ENCODE results near the gene SORCS3. TPM values are rescaled to one million over a fixed set of nuclear protein-coding genes. Genes with fewer than 3 reads are reported as not detected.

The SORCS3 gene
- total RNA-seq, 1 experiment from 2014 or later: 0.18 TPM

- H3K27ac Mint-ChIP-seq (ENCODE audit: unreplicated experiment): no peak overlapping the region
- Histone ChIP-seq H3K9me3 (no peaks in the 10 kb centered on the region), H3K36me3 (ENCODE audit: control insufficient read depth, insufficient read depth, low read length) (no peaks in the 10 kb centered on the region), H3K27me3 (replicated peaks; ENCODE audit: control insufficient read depth, insufficient read depth, low read length) (no peaks in the 10 kb centered on the region), H3K4me3 (ENCODE audit: low read depth, low read length) (no peak overlapping the region), H3K4me1 (no peaks in the 10 kb centered on the region)
- ChIA-PET POLR2A (no interaction called here), CTCF (no interaction called here)
- H3K4me3 Mint-ChIP-seq (ENCODE audit: unreplicated experiment): no peak overlapping the region
- intact Hi-C loops (cut with micrococcal nuclease; ENCODE audit: unreplicated experiment): no loop called here
- H3K9me3 Mint-ChIP-seq (ENCODE audit: unreplicated experiment): no peaks in the 10 kb centered on the region
- no peak for DNase-seq
- H3K36me3 Mint-ChIP-seq (ENCODE audit: insufficient read depth, unreplicated experiment): no peaks in the 10 kb centered on the region
- no TSS peak for BruUV-seq (replicated peaks)
- no peak for TF ChIP-seq CTCF (IDR thresholded peaks at IDR 0.05; ENCODE audit: insufficient read depth in 1 of 2, low read depth in 1 of 2, low read length in 1 of 2, severe bottlenecking in 1 of 2, unreplicated experiment in 1 of 2)
- H3K27me3 Mint-ChIP-seq (ENCODE audit: insufficient read depth, unreplicated experiment): peaks cover 1% of the 10 kb centered on the region
- H3K4me1 Mint-ChIP-seq (ENCODE audit: low read depth, unreplicated experiment): peaks cover 6% of the 10 kb centered on the region
Measured at GRCh38 chr10:105192146-105192545, 551.1 kb downstream of the SORCS3 start.

DNA sequence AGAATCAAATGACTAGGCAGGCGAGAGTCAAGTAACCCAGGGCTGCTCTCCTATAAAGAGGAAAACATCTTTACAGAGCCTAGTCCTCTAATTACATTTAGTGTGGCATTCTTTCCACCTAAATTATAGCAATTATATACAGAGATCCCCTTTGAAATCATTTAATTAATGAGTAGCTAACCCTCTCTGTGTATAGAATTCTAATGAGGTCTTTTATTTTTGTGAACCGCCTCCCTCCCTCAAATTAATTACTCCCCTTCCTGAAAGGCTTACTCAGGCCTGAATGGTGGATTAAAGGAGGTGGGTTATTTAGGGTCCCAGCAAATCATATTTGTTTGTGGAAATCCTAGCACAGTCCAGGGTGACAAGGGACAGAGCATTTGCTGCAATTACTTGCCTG, 551.8 kb downstream of the SORCS3 start:
- ChIA-PET CTCF (no interaction called here), POLR2A (no interaction called here)
- Histone ChIP-seq H3K4me1 (no peaks in the 10 kb centered on the region), H3K9me3 (no peaks in the 10 kb centered on the region), H3K27me3 (replicated peaks; ENCODE audit: control insufficient read depth, insufficient read depth, low read length) (no peaks in the 10 kb centered on the region), H3K4me3 (ENCODE audit: low read depth, low read length) (no peak overlapping the region), H3K36me3 (ENCODE audit: control insufficient read depth, insufficient read depth, low read length) (no peaks in the 10 kb centered on the region)
- no peak for DNase-seq
- Mint-ChIP-seq H3K36me3 (ENCODE audit: insufficient read depth, unreplicated experiment) (no peaks in the 10 kb centered on the region), H3K4me1 (ENCODE audit: low read depth, unreplicated experiment) (peaks cover 6% of the 10 kb centered on the region), H3K27ac (ENCODE audit: unreplicated experiment) (no peak overlapping the region), H3K9me3 (ENCODE audit: unreplicated experiment) (no peaks in the 10 kb centered on the region), H3K27me3 (ENCODE audit: insufficient read depth, unreplicated experiment) (no peaks in the 10 kb centered on the region), H3K4me3 (ENCODE audit: unreplicated experiment) (no peak overlapping the region)
- intact Hi-C loops (cut with micrococcal nuclease; ENCODE audit: unreplicated experiment): no loop called here
- no peak for TF ChIP-seq CTCF (IDR thresholded peaks at IDR 0.05; ENCODE audit: insufficient read depth in 1 of 2, low read depth in 1 of 2, low read length in 1 of 2, severe bottlenecking in 1 of 2, unreplicated experiment in 1 of 2)
- no TSS peak for BruUV-seq (replicated peaks)

GRCh38 chr10:105195831-105196230, 554.7 kb downstream of the SORCS3 start:
- no peaks in the 10 kb centered on the region for H3K9me3 Mint-ChIP-seq (ENCODE audit: unreplicated experiment)
- H3K4me3 Mint-ChIP-seq (ENCODE audit: unreplicated experiment): no peak overlapping the region
- no peak overlapping the region for H3K4me3 ChIP-seq (ENCODE audit: low read depth, low read length)
- H3K27me3 ChIP-seq (replicated peaks; ENCODE audit: control insufficient read depth, insufficient read depth, low read length): no peaks in the 10 kb centered on the region
- no peaks in the 10 kb centered on the region for H3K36me3 ChIP-seq (ENCODE audit: control insufficient read depth, insufficient read depth, low read length)
- no peaks in the 10 kb centered on the region for H3K4me1 Mint-ChIP-seq (ENCODE audit: low read depth, unreplicated experiment)
- no peak for TF ChIP-seq CTCF (IDR thresholded peaks at IDR 0.05; ENCODE audit: insufficient read depth in 1 of 2, low read depth in 1 of 2, low read length in 1 of 2, severe bottlenecking in 1 of 2, unreplicated experiment in 1 of 2)
- no peaks in the 10 kb centered on the region for H3K9me3 ChIP-seq
- no TSS peak for BruUV-seq (replicated peaks)
- no peaks in the 10 kb centered on the region for H3K27me3 Mint-ChIP-seq (ENCODE audit: insufficient read depth, unreplicated experiment)
- H3K36me3 Mint-ChIP-seq (ENCODE audit: insufficient read depth, unreplicated experiment): no peaks in the 10 kb centered on the region
- intact Hi-C loops (cut with micrococcal nuclease; ENCODE audit: unreplicated experiment): no loop called here
- H3K27ac Mint-ChIP-seq (ENCODE audit: unreplicated experiment): no peak overlapping the region
- no peak for DNase-seq
- CTCF ChIA-PET: no interaction called here
- POLR2A ChIA-PET: no interaction called here
- H3K4me1 ChIP-seq: no peaks in the 10 kb centered on the region

All from Caco-2 (cell line).